GM12875 (cell line): ENCODE measurements around the gene SLC6A16.
"Not testable (repeated sequence)": the region's sequence is repeated elsewhere in the genome, so short reads cannot be mapped to it uniquely, and the experiment has no call there.

Experiments
- H3K4me3 ChIP-seq: one replicate; pipeline ENCODE4 v1.5.1; 2011; ENCODE audit warnings: low read depth, low read length, control low read depth
- CTCF ChIP-seq: IDR thresholded peaks from 2 replicates; pipeline ENCODE4 v1.5.1; 2011; ENCODE audit warnings: low read depth, mild to moderate bottlenecking, control low read depth, inconsistent platforms, low read length, moderate library complexity, borderline replicate concordance; ENCODE audit not compliant: insufficient read depth

The SLC6A16 gene

GRCh38 chr19:49324801-49325576, at the start of gene SLC6A16:
TSS of gene SLC6A16 (minus strand) at chr19:49325191. CDS start at chr19:49311347, 13,844 bp downstream.
- H3K4me3 ChIP-seq, result no peak within 1 kb of the TSS
- no peak for TF ChIP-seq CTCF

DNA sequence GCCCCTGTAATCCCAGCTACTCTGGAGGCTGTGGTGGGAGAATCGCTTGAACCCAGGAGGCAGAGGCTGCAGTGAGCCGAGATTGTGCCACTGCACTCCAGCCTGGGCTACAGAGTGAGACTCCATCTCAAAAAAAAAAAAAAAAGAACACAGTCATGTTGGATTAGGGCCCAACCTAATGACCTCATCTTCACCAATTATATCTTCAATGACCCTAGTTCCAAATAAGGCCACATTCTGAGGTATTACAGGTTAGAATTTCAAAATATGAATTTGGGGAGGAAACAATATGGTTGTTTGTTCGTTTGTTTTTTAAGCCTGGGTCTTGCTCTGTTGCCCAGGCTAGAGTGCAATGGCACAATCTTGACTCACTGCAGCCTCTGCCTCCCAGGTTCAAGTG, 48.2 kb upstream of the SLC6A16 start:
- H3K4me3 ChIP-seq, result not testable (repeated sequence)

- no peak for TF ChIP-seq CTCF
- H3K4me3 ChIP-seq, result no peak overlapping the region
Measured at GRCh38 chr19:49371184-49371583, 46.2 kb upstream of the SLC6A16 start.

GRCh38 chr19:49368711-49369358, 43.8 kb upstream of the SLC6A16 start:
- H3K4me3 ChIP-seq, result no peak overlapping the region
- no peak for TF ChIP-seq CTCF

- TF ChIP-seq CTCF, result no peak
Measured at GRCh38 chr19:49366110-49366509, 41.1 kb upstream of the SLC6A16 start.

DNA sequence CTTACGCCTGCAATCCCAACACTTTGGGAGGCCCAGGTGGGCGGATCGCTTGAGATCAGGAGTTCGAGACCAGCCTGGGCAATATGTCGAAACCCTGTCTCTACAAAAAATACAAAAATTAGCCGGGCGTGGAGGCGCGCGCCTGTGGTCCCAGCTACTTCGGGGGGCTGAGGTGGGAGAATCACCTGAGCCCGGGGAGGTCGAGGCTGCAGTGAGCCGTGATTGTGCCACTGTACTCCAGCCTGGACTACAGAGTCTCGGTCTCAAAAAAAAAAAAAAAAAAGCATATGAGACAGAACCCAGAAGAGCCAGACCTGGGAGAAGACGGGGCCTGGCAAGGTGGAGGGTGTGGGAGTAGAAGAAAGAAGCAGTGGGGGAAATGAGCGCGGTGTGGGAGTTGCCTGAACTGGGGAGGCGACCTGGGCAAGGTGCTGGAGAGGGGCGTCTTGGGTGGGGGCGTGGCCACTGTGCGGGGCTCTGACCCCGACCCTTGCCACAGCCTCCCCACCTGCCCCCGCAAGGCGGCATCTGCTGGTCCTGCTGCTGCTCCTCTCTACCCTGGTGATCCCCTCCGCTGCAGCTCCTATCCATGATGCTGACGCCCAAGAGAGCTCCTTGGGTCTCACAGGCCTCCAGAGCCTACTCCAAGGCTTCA, 39.2 kb upstream of the SLC6A16 start:
- no peak overlapping the region for H3K4me3 ChIP-seq
- TF ChIP-seq CTCF, result no peak

More at GRCh38 chr19:49366110-49366509, 41.1 kb upstream of the SLC6A16 start:
- no peak overlapping the region for H3K4me3 ChIP-seq

GRCh38 chr19:49363268-49364082, 38.5 kb upstream of the SLC6A16 start, which contains the start of gene DKKL1:
TSS of gene DKKL1 (plus strand) at chr19:49363877. CDS start at chr19:49363999, 122 bp downstream.
- no peak within 1 kb of the TSS for H3K4me3 ChIP-seq
- no peak for TF ChIP-seq CTCF
